A549 (cell line): Measurements from ENCODE around the gene SLC39A10.

Source experiments
- JUN ChIP-seq, 2 experiments: fragments of >200 bp; sonication (Bioruptor Twin); formaldehyde crosslinking; IDR thresholded peaks; 2 replicates in 1 of 2; 3 replicates in 1 of 2; pipeline ENCODE4 v1.6.1; 2016 to 2017
- KDM5A ChIP-seq: fragments of 200-600 bp; sonication (generic); IDR thresholded peaks from 2 replicates; pipeline ENCODE4 v1.6.1; 2016; ENCODE audit warnings: antibody characterized with exemption, mild to moderate bottlenecking

DNA sequence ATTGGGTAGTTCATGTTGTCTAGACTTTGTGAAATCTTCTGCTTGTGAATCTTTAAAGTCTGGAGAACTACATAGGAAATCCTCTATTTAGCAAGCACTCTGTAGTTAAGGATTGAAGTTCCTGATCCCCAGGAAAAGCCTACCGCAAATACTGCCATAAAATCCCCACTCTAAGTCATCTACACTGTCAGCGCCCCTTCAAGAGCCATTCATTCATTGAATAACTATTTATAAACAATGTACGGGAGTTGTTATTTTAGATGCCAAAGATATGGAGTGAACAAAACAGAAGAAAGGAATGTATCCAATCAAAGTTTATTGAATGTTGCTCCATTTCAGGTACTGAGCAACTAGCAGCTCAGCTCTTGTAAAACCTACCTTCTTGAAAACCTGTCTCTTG, 36.5 kb upstream of the SLC39A10 start:
- TF ChIP-seq JUN (IDR thresholded peaks at IDR 0.05) (no peak), KDM5A (no peak)
